Measurements from ENCODE around the gene NAA38. TPM values are rescaled to one million over a fixed set of nuclear protein-coding genes. Genes with fewer than 3 reads are reported as not detected.

The NAA38 gene
- total RNA-seq, 2 donors from 2014 or later: 26.8 to 30.3 TPM

GRCh38 chr17:7838090-7839075 lies 19.0 kb downstream of the NAA38 start:
- Mint-ChIP-seq H3K27ac (peak overlapping the region; percentile 100), H3K4me3 (peak overlapping the region; percentile 98), H3K27me3 (peaks cover 2% of the 10 kb centered on the region), H3K4me1 (peaks cover 80% of the 10 kb centered on the region), H3K36me3 (ENCODE audit: low read depth) (peaks cover 10% of the 10 kb centered on the region)
- DNase-seq: no peak
- no peaks in the 10 kb centered on the region for H3K9me3 ChIP-seq (ENCODE audit: control insufficient read depth, low read length, poor library complexity, severe bottlenecking)
- no peak for ATAC-seq

GRCh38 chr17:7837408-7838088 lies 19.8 kb downstream of the NAA38 start:
- Mint-ChIP-seq H3K27ac (peak overlapping the region; percentile 100), H3K4me3 (peak overlapping the region; percentile 98), H3K36me3 (ENCODE audit: low read depth) (peaks cover 8% of the 10 kb centered on the region), H3K4me1 (peaks cover 74% of the 10 kb centered on the region), H3K27me3 (peaks cover 5% of the 10 kb centered on the region)
- DNase-seq (no peak), ATAC-seq (no peak)
- no peaks in the 10 kb centered on the region for H3K9me3 ChIP-seq (ENCODE audit: control insufficient read depth, low read length, poor library complexity, severe bottlenecking)

GRCh38 chr17:7836596-7837407 lies 20.6 kb downstream of the NAA38 start:
- H3K4me1 Mint-ChIP-seq: peaks cover 67% of the 10 kb centered on the region
- peaks cover 6% of the 10 kb centered on the region for H3K36me3 Mint-ChIP-seq (ENCODE audit: low read depth)
- H3K4me3 Mint-ChIP-seq: peak overlapping the region; percentile 98
- peak in 2 of 3 donors; percentile 49 to 66 for DNase-seq
- peak overlapping the region; percentile 100 for H3K27ac Mint-ChIP-seq
- peaks cover 5% of the 10 kb centered on the region for H3K27me3 Mint-ChIP-seq
- no peaks in the 10 kb centered on the region for H3K9me3 ChIP-seq (ENCODE audit: control insufficient read depth, low read length, poor library complexity, severe bottlenecking)
- no peak for ATAC-seq

GRCh38 chr17:7835814-7836595 lies 21.4 kb downstream of the NAA38 start:
- H3K36me3 Mint-ChIP-seq (ENCODE audit: low read depth): peaks cover 2% of the 10 kb centered on the region
- H3K9me3 ChIP-seq (ENCODE audit: control insufficient read depth, low read length, poor library complexity, severe bottlenecking): no peaks in the 10 kb centered on the region
- peak overlapping the region; percentile 98 for H3K4me3 Mint-ChIP-seq
- peak; percentile 17 for ATAC-seq
- peak in 2 of 3 donors; percentile 56 to 60 for DNase-seq
- peaks cover 5% of the 10 kb centered on the region for H3K27me3 Mint-ChIP-seq
- peak overlapping the region; percentile 100 for H3K27ac Mint-ChIP-seq
- peaks cover 60% of the 10 kb centered on the region for H3K4me1 Mint-ChIP-seq

- H3K9me3 ChIP-seq (ENCODE audit: control insufficient read depth, low read length, poor library complexity, severe bottlenecking): no peaks in the 10 kb centered on the region
- DNase-seq (peak; percentile 79 to 95 (median 88)), ATAC-seq (peak; percentile 62)
- H3K27me3 Mint-ChIP-seq: peaks cover 5% of the 10 kb centered on the region
- peak overlapping the region; percentile 100 for H3K27ac Mint-ChIP-seq
- peaks cover 52% of the 10 kb centered on the region for H3K4me1 Mint-ChIP-seq
- peaks cover 2% of the 10 kb centered on the region for H3K36me3 Mint-ChIP-seq (ENCODE audit: low read depth)
- peak overlapping the region; percentile 98 for H3K4me3 Mint-ChIP-seq
Observed at GRCh38 chr17:7834957-7835813, 22.2 kb downstream of the NAA38 start.

- no peaks in the 10 kb centered on the region for H3K9me3 ChIP-seq (ENCODE audit: control insufficient read depth, low read length, poor library complexity, severe bottlenecking)
- DNase-seq (peak; percentile 43 to 67 (median 65)), ATAC-seq (peak; percentile 9)
- peak overlapping the region; percentile 100 for H3K27ac Mint-ChIP-seq
- peaks cover 5% of the 10 kb centered on the region for H3K27me3 Mint-ChIP-seq
- peaks cover 48% of the 10 kb centered on the region for H3K4me1 Mint-ChIP-seq
- peak overlapping the region; percentile 98 for H3K4me3 Mint-ChIP-seq
- H3K36me3 Mint-ChIP-seq (ENCODE audit: low read depth): peaks cover 2% of the 10 kb centered on the region
Observed at GRCh38 chr17:7834542-7834956, 22.8 kb downstream of the NAA38 start.

- H3K36me3 Mint-ChIP-seq (ENCODE audit: low read depth): peaks cover 2% of the 10 kb centered on the region
- DNase-seq (peak; percentile 72 to 83 (median 80)), ATAC-seq (peak; percentile 58)
- H3K4me3 Mint-ChIP-seq: peak within 1 kb of the TSS; percentile 98
- no peaks in the 10 kb centered on the region for H3K9me3 ChIP-seq (ENCODE audit: control insufficient read depth, low read length, poor library complexity, severe bottlenecking)
- H3K4me1 Mint-ChIP-seq: peaks cover 43% of the 10 kb centered on the region
- peak within 1 kb of the TSS; percentile 100 for H3K27ac Mint-ChIP-seq
- H3K27me3 Mint-ChIP-seq: peaks cover 5% of the 10 kb centered on the region
Observed at GRCh38 chr17:7833795-7834541, 23.4 kb downstream of the NAA38 start, which contains the start of gene KDM6B. TSS of gene KDM6B (plus strand) at chr17:7834217. CDS start at chr17:7845555, 11,338 bp downstream.

- no peaks in the 10 kb centered on the region for H3K9me3 ChIP-seq (ENCODE audit: control insufficient read depth, low read length, poor library complexity, severe bottlenecking)
- ATAC-seq (no peak), DNase-seq (no peak)
- H3K4me3 Mint-ChIP-seq: peak overlapping the region; percentile 98
- H3K4me1 Mint-ChIP-seq: peaks cover 37% of the 10 kb centered on the region
- peak overlapping the region; percentile 100 for H3K27ac Mint-ChIP-seq
- H3K36me3 Mint-ChIP-seq (ENCODE audit: low read depth): peaks cover 2% of the 10 kb centered on the region
- peaks cover 5% of the 10 kb centered on the region for H3K27me3 Mint-ChIP-seq
Observed at GRCh38 chr17:7833011-7833794, 24.2 kb downstream of the NAA38 start.

- no peak overlapping the region for H3K4me3 Mint-ChIP-seq
- DNase-seq (no peak), ATAC-seq (no peak)
- no peak overlapping the region for H3K27ac Mint-ChIP-seq
- H3K27me3 Mint-ChIP-seq: peaks cover 5% of the 10 kb centered on the region
- H3K4me1 Mint-ChIP-seq: peaks cover 32% of the 10 kb centered on the region
- peaks cover 2% of the 10 kb centered on the region for H3K36me3 Mint-ChIP-seq (ENCODE audit: low read depth)
- H3K9me3 ChIP-seq (ENCODE audit: control insufficient read depth, low read length, poor library complexity, severe bottlenecking): no peaks in the 10 kb centered on the region
Observed at GRCh38 chr17:7832431-7832830, 24.9 kb downstream of the NAA38 start.

GRCh38 chr17:7831233-7831632 lies 26.1 kb downstream of the NAA38 start:
- Mint-ChIP-seq H3K27me3 (peaks cover 11% of the 10 kb centered on the region), H3K4me3 (no peak overlapping the region), H3K4me1 (peaks cover 20% of the 10 kb centered on the region), H3K36me3 (ENCODE audit: low read depth) (peaks cover 2% of the 10 kb centered on the region), H3K27ac (no peak overlapping the region)
- no peak for DNase-seq
- no peaks in the 10 kb centered on the region for H3K9me3 ChIP-seq (ENCODE audit: control insufficient read depth, low read length, poor library complexity, severe bottlenecking)
- no peak for ATAC-seq

Data from T-helper 17 cell (primary cell).